Psoas muscle (tissue), 8 donors: ENCODE results near the gene ADGRG7. TPM values are rescaled to one million over a fixed set of nuclear protein-coding genes. Genes with fewer than 3 reads are reported as not detected.
A peak's percentile ranks its signal among the peaks of the same experiment; 100 is the strongest.

Experiments
- ATAC-seq, 4 donors: fragments of 200-7000 bp; cut with Tn5 transposase; one replicate each; pipeline ENCODE4 v1.9.1; 2020; ENCODE audit warnings: moderate library complexity in 3 of 4, mild to moderate bottlenecking in 2 of 4
- DNase-seq, 2 donors: peaks; one replicate each; pipeline ENCODE4 v3.0.0-alpha.2; 2020
- H3K27ac ChIP-seq: fragments of 200-600 bp; one replicate; pipeline ENCODE4 v1.8.0; 2022
- H3K27me3 ChIP-seq, 3 donors: fragments of 200-600 bp in 1 of 3; one replicate each; pipeline versions ENCODE4 v1.6.1 to v1.8.0; 2013 to 2022; ENCODE audit warnings: low read length in 2 of 3, mild to moderate bottlenecking in 2 of 3, moderate library complexity in 1 of 3; ENCODE audit not compliant: insufficient read depth in 3 of 3
- H3K36me3 ChIP-seq, 2 donors: fragments of 200-600 bp in 1 of 2; one replicate each; pipeline versions ENCODE4 v1.6.1 to v1.8.0; 2013 to 2022; ENCODE audit warnings: low read depth in 1 of 2, mild to moderate bottlenecking in 1 of 2, moderate library complexity in 1 of 2; ENCODE audit not compliant: insufficient read depth in 1 of 2
- H3K4me1 ChIP-seq: fragments of 200-600 bp; one replicate; pipeline ENCODE4 v1.8.0; 2022
- H3K4me3 ChIP-seq: fragments of 200-600 bp; one replicate; pipeline ENCODE4 v1.8.0; 2022; ENCODE audit warnings: mild to moderate bottlenecking
- H3K9me3 ChIP-seq: fragments of 200-600 bp; one replicate; pipeline ENCODE4 v1.8.0; 2022
- WGBS, 3 donors: extraction: QIAGEN DNeasy Blood & Tissue Kit; methylation state at CpG; one replicate each; pipeline versions ENCODE4 v1.1.6 to v1.1.7; 2013; 5-methylcytosine and 5-hydroxymethylcytosine counted together
- intact Hi-C, 2 donors: fragments of 100-400 bp; cut with DNase I; formaldehyde crosslinking; loops; one replicate each; pipeline versions ENCODE4 v1.11.0 to v1.14.2; 2022
- polyA plus RNA-seq, 3 donors: library from polyadenylated mRNA; stranded (reverse); fragments of 200-250 nt; gene quantifications; one replicate each; pipeline ENCODE4 v1.2.3, GENCODE V29; 2013
- total RNA-seq, 4 donors: library from RNA; stranded (reverse); fragmentation: NEBNext Ultra II Directional in 2 of 4; extraction: Animal tissue kit (Norgen Biotek cat#: 25700) in 2 of 4; gene quantifications; one replicate each; pipeline versions ENCODE4 v1.2.1 to v1.2.4, GENCODE V29; 2021 to 2023
- TF ChIP-seq, protein P1 (sequence below): fragments of 200-600 bp; IDR thresholded peaks from one replicate; pipeline ENCODE4 v1.8.0; 2022; ENCODE audit warnings: antibody characterized with exemption
- donor health status: healthy with polysubstance abuse.
- donor health status: DM: no; HTN: no; CAD: no; lungs with moderate emphysema.
- donor health status: Bipolar disorder and iron deficiency.
- donor health status: healthy.
- donor health status: DM: yes; HTN: yes; CAD: no.
- donor health status: DM: no; HTN: no; CAD: no.
- donor health status: DM: no; HTN: no; CAD: no.
- donor health status: DM: yes; HTN: yes; CAD: no.

Gene ADGRG7
- total and polyA plus RNA-seq, 7 donors: 0.04 to 0.22 TPM; not detected in 5

DNA sequence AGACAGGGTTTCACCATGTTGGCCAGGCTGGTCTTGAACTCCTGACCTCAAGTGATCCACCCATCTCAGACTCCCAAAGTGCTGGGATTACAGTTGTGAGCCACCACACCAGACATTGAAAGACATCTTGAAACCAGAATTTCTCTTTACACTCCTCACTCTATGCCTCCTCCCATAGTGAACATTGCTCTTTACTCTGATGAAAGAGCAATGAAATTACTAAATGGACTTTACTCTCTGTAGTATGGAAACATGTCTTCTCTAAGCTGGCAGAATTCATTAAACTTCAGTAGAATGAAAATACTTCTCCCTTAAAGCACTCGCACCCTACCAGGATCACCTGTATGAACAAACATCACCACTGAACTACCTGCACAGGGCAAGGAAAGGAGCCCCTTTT is 72.1 kb downstream of the ADGRG7 start:
- Histone ChIP-seq H3K27ac (no peak overlapping the region), H3K9me3 (no peaks in the 10 kb centered on the region), H3K4me1 (no peaks in the 10 kb centered on the region), H3K4me3 (no peak overlapping the region), H3K36me3 (no peaks in the 10 kb centered on the region), H3K27me3 (no peaks in the 10 kb centered on the region)
- TF ChIP-seq, protein P1, sequence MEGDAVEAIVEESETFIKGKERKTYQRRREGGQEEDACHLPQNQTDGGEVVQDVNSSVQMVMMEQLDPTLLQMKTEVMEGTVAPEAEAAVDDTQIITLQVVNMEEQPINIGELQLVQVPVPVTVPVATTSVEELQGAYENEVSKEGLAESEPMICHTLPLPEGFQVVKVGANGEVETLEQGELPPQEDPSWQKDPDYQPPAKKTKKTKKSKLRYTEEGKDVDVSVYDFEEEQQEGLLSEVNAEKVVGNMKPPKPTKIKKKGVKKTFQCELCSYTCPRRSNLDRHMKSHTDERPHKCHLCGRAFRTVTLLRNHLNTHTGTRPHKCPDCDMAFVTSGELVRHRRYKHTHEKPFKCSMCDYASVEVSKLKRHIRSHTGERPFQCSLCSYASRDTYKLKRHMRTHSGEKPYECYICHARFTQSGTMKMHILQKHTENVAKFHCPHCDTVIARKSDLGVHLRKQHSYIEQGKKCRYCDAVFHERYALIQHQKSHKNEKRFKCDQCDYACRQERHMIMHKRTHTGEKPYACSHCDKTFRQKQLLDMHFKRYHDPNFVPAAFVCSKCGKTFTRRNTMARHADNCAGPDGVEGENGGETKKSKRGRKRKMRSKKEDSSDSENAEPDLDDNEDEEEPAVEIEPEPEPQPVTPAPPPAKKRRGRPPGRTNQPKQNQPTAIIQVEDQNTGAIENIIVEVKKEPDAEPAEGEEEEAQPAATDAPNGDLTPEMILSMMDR: no peak
- intact Hi-C loops: no loop called here
- ATAC-seq (no peak), DNase-seq (no peak)
- 93 to 100% (median 94%) methylated on average over 1 of the region's 1 CpG for WGBS, 3 donors

DNA sequence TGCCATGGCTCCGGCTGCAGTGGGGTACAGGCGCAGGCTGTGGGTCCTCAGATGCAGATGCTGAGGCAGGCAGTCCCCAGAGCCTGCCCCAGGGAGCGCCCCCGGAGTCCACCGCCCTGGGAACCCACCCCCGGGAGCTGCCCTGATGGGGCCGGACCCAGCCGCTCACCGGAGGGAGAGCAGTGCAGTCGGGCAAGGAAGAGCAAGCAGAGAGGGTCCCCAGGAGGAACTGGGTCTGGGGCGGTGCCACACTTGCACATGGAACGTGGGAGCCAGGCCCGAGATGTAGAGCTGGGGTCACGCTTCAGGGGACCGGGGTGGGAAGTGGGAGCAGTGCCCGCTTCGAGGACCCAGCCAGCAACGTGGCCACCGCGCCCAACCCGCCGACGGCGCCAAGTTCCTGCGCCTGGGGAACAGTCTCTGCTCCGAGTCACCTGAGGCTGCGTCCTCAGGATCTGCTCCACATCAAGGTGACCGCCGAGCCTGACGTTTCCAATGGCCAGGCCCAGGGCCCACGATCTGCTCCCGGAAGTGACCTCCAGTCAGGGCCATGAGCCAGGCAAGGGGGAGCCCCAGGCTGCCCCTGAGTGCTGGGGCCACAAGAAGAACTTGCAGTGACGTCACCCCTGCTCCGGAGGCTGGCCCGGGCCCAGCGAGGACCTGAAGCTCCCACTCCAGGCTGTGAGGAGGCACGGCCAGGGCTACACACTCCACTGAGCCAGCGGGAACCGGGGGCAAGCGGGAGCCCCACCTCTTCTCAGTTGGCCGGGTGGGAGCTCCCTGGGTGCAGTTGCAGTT is 72.9 kb downstream of the ADGRG7 start:
- ATAC-seq (no peak), DNase-seq (peak; percentile 19 to 61)
- no peaks in the 10 kb centered on the region for H3K9me3 ChIP-seq
- peak overlapping the region; percentile 38 for H3K4me3 ChIP-seq
- intact Hi-C loops: no loop called here
- H3K4me1 ChIP-seq: no peaks in the 10 kb centered on the region
- H3K36me3 ChIP-seq: no peaks in the 10 kb centered on the region
- no peaks in the 10 kb centered on the region for H3K27me3 ChIP-seq
- TF ChIP-seq, protein P1: no peak
- 65 to 76% (median 73%) methylated on average over 34 to 41 of the region's 41 CpGs for WGBS, 3 donors
- H3K27ac ChIP-seq: no peak overlapping the region

DNA sequence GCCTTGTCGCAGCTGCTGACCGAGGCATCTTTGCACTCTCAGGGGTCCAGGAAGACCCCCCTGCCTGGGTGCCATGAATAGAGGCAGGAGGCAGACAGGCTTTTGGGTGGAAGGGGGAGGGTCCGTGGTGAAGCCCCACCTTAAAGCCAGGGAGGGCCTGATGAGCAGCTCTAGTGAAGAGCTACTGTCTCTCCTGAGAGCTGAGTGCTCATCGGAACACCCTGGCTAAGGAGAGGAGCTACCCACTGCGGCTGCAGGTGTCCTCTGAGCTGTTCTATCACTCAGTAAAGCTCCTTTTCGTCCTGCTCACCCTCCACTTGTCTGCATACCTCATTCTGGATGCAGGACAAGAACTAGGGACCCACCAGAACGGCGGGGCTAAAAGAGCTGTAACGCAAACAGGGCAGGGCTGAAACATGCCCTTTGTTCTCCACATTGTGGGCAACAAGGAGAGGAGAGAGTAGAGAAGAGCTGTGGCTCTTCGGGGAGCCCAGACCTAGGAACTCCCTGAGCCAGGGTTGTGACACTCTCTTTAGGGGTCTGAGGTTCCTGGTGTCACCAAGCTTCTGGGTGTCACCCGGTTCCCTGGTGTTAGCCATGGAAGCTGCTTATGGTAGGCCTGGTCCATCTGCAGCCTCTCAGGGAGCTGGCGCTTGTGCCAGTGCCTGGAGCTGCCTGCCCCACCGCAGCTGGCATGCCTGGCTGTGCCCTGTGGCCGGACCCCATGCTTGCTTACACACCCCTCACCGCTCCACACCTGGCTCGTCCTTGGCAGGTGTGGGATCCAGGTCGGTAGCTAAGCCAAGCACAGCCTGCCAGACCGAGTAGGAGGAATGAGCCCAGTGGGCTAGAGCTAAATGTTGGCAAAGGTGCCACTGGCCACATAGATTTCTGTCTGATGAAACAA is 73.7 kb downstream of the ADGRG7 start:
- no peak for DNase-seq

DNA sequence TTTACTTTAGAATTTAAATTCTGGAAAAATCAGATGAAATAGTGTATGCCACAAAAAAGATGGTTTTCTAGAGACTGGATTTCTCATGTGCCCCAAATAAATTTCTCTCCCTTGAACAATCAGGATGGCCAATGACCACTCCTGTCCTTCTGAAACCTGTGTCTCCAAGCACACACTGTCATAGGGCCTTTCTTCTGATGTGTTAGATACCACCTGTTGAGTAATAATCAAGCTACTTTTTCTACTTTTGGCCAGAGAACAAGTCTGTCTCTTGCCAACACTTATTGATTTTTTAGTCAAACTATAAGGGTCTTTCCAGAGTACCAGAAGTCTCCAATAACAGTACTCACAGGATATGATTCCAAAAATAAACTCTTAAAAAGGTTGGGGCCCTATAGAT is 83.8 kb downstream of the ADGRG7 start:
- Histone ChIP-seq H3K27me3 (peaks cover 0 to 5% (median 0%) of the 10 kb centered on the region in 3 donors), H3K36me3 (no peaks in the 10 kb centered on the region), H3K4me3 (no peak overlapping the region), H3K27ac (no peak overlapping the region), H3K9me3 (no peaks in the 10 kb centered on the region), H3K4me1 (peaks cover 3% of the 10 kb centered on the region)
- TF ChIP-seq, protein P1: no peak
- DNase-seq (no peak), ATAC-seq (no peak)
- intact Hi-C loops: no loop called here

More for the DNA sequence above, 73.7 kb downstream of the ADGRG7 start:
- Histone ChIP-seq H3K27me3 (no peaks in the 10 kb centered on the region), H3K4me3 (peak overlapping the region; percentile 38), H3K36me3 (no peaks in the 10 kb centered on the region), H3K27ac (no peak overlapping the region), H3K4me1 (no peaks in the 10 kb centered on the region), H3K9me3 (no peaks in the 10 kb centered on the region)
- TF ChIP-seq, protein P1: no peak
- ATAC-seq: peak in 1 of 4 donors; percentile 8
- 73 to 83% (median 75%) methylated on average over 18 of the region's 18 CpGs for WGBS, 3 donors
- intact Hi-C loops: no loop called here
